Hippocampal formation (tissue), 2 donors: ENCODE data around the gene ELL2.
"Not testable (repeated sequence)": the region's sequence is repeated elsewhere in the genome, so short reads cannot be mapped to it uniquely, and the experiment has no call there.

Experiments used
- DNase-seq, 2 donors: peaks; one replicate each; lab custom pipeline; 2025; lab: John Stamatoyannopoulos, UW

The ELL2 gene

DNA sequence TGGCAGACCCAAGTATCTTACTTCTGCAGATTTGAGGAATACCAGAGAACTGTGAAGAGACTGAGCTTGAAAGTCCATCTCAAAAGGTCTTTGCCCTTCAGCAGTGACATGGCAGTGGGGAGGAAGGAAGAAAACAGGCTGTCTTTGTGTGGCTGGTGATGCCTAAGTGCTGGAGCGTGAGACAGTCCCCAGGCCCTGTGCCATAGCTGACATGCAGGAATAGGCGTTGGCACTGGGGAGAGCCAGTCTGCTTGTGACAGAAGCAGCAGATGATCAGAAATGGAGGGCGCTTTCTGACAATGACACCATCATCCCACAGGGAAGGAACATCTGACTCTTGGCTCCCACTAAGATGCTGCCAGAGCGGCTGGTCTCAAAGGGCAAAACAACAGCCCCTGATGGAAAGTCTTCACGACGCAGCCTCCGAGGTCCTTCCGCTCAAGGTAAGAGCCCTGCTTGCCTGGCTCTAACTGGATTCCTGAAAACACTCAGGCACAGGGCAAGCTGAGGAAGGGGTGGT, 123.6 kb downstream of the ELL2 start:
- peak; percentile 39 to 53 for DNase-seq

DNA sequence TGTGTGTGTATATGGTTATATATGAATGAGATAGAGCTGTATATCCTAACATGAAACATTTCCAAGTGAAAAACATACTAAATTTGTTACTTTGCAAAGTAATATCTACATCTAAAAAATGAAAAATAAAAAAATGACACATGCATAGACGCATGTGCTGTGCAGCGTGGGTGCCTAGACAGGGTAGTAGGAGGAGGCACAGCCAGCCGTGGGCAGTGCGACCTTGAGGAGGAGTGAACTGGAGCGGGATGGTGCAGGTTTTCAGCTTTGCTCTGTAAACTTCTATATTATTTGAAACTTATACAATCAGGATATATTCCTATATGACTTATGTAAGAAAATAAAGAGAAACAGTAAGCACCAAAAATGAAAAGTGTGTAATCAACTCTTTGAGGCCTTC, 124.2 kb downstream of the ELL2 start:
- DNase-seq, result no peak

DNA sequence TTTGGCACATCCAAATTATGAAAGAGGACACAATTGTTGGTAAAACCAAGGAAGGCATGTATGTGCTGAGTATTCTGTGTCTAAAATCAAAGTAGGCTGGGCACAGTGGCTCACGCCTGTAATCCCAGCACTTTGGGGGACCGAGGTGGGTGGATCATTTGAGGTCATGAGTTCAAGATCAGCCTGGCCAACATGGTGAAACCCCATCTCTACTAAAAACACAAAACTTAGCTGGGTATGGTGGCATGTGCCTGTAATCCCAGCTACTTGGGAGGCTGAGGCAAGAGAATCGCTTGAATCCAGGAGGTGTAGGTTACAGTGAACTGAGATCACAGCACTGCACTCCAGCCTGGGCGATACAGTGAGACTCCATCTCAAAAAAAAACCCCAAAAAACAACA, 124.7 kb downstream of the ELL2 start:
- not testable (repeated sequence) for DNase-seq

DNA sequence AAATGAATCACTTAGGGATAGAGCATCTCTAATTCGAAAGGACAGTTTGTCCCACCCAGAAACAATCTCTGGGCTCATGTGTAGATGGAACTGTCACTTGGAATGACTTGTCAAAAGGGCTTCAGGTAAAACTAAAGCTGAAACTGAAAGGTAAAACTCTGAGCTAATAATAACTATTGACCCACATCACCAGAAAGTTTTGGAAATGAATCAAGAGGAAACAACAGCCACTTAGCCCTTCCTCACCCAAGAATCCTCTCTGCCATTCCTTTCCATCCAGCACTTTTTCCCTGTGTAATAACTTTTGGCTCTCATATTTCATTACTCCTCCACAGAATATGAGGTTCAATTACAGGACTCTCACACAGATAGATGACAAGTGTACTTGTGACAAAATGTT, 125.1 kb downstream of the ELL2 start:
- DNase-seq, result no peak

DNA sequence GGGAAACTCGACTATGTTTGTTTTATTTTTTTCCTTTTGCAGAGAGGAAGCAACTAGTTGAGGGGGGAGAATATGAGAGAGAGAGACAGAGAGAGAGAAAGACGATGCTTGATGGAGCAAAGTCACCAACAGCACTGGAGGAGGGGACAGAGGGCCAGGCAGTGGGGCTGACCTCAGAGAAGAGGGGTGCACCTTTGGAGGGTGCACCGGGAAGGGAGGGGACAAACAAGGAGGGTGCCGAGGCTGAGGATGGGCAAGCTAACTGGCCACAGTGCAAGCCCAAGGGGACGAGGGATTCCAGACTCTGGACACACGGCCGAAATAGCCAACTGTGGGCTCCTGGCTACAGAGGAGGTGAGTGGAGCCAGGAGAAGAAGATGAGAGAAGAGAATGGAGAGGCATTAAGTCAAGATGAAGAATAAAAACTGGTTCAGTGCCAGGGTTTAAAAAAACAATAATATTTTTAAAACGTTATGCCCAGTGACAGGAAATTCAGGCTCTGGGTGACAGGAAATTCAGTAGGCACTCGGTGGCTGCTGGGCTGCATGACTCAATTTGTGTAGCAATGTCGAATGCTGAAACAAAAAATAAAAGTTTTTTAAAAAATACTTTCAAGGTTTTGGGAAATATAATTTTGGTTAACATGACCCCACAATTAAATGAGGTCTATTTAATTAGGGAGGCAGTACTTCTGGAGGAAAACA, 125.8 kb downstream of the ELL2 start:
- no peak for DNase-seq
